DND-41 (cell line): ENCODE data around the gene SMURF1.

Experiments
- ATAC-seq: fragments of 200-7000 bp; cut with Tn5 transposase; 3 replicates; pipeline ENCODE4 v1.9.1; 2021; ENCODE audit warnings: low read depth; ENCODE audit not compliant: insufficient read depth
- DNase-seq: peaks from one replicate; pipeline ENCODE4 v3.0.0-alpha.2; 2020
- H2AFZ ChIP-seq: 2 replicates; pipeline ENCODE4 v1.6.0; 2012; ENCODE audit warnings: low read depth, low read length
- H3K27ac ChIP-seq: 2 replicates; pipeline ENCODE4 v1.5.1; 2012; ENCODE audit warnings: low read length, inconsistent platforms
- H3K27me3 ChIP-seq: fragments of 200-600 bp; sonication (generic); 2 replicates; pipeline ENCODE4 v1.6.0; 2012; ENCODE audit warnings: low read length, mild to moderate bottlenecking, inconsistent platforms; ENCODE audit not compliant: insufficient read depth, poor library complexity
- H3K36me3 ChIP-seq: 2 replicates; pipeline ENCODE4 v1.5.1; 2012; ENCODE audit warnings: low read length, inconsistent platforms; ENCODE audit not compliant: insufficient read depth
- H3K4me1 ChIP-seq: 2 replicates; pipeline ENCODE4 v1.5.1; 2012; ENCODE audit warnings: mild to moderate bottlenecking, low read length; ENCODE audit not compliant: insufficient read depth
- H3K4me2 ChIP-seq: 2 replicates; pipeline ENCODE4 v1.6.0; 2012; ENCODE audit warnings: mild to moderate bottlenecking, moderate library complexity, low read length, inconsistent platforms; ENCODE audit not compliant: insufficient read depth
- H3K4me3 ChIP-seq, 2 experiments: fragments of 200-600 bp in 1 of 2; shearing (Covaris generic) in 1 of 2; 2 replicates each; pipeline ENCODE4 v1.5.1; 2012 to 2016; ENCODE audit warnings: inconsistent platforms in 2 of 2, low read length in 2 of 2, mild to moderate bottlenecking in 2 of 2, low read depth in 1 of 2, moderate library complexity in 1 of 2
- H3K79me2 ChIP-seq: 2 replicates; pipeline ENCODE4 v1.6.0; 2012; ENCODE audit warnings: low read length, inconsistent platforms; ENCODE audit not compliant: insufficient read depth
- H3K9ac ChIP-seq: 2 replicates; pipeline ENCODE4 v1.6.0; 2012; ENCODE audit warnings: low read depth, mild to moderate bottlenecking, inconsistent platforms, low read length, moderate library complexity
- H3K9me3 ChIP-seq: 2 replicates; pipeline ENCODE4 v1.5.1; 2012; ENCODE audit warnings: low read length, moderate library complexity, mild to moderate bottlenecking, inconsistent platforms; ENCODE audit not compliant: insufficient read depth, severe bottlenecking
- H4K20me1 ChIP-seq: 2 replicates; pipeline ENCODE4 v1.6.0; 2012; ENCODE audit warnings: low read length; ENCODE audit not compliant: insufficient read depth
- EZH2 ChIP-seq: IDR thresholded peaks from 3 replicates; pipeline ENCODE4 v1.6.1; 2012; ENCODE audit warnings: borderline replicate concordance, low read depth, mild to moderate bottlenecking, moderate library complexity, low read length, inconsistent platforms; ENCODE audit not compliant: severe bottlenecking
- TF ChIP-seq, protein P1 (sequence below): IDR thresholded peaks from 2 replicates; pipeline ENCODE4 v1.5.1; 2012; ENCODE audit warnings: borderline replicate concordance, low read length, moderate library complexity, mild to moderate bottlenecking; ENCODE audit not compliant: poor library complexity, severe bottlenecking; ENCODE audit errors: extremely low read depth

The SMURF1 gene

GRCh38 chr7:99002148-99002826, 141.6 kb downstream of the SMURF1 start:
- no peak overlapping the region for H3K4me2 ChIP-seq
- no peaks in the 10 kb centered on the region for H3K9me3 ChIP-seq
- DNase-seq (no peak), ATAC-seq (peak; percentile 27; the same call in 1 of the 3 replicates)
- TF ChIP-seq EZH2: no peak
- TF ChIP-seq, protein P1, sequence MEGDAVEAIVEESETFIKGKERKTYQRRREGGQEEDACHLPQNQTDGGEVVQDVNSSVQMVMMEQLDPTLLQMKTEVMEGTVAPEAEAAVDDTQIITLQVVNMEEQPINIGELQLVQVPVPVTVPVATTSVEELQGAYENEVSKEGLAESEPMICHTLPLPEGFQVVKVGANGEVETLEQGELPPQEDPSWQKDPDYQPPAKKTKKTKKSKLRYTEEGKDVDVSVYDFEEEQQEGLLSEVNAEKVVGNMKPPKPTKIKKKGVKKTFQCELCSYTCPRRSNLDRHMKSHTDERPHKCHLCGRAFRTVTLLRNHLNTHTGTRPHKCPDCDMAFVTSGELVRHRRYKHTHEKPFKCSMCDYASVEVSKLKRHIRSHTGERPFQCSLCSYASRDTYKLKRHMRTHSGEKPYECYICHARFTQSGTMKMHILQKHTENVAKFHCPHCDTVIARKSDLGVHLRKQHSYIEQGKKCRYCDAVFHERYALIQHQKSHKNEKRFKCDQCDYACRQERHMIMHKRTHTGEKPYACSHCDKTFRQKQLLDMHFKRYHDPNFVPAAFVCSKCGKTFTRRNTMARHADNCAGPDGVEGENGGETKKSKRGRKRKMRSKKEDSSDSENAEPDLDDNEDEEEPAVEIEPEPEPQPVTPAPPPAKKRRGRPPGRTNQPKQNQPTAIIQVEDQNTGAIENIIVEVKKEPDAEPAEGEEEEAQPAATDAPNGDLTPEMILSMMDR: no peak
- peaks cover 8% of the 10 kb centered on the region; the same call in 1 of the 2 replicates for H4K20me1 ChIP-seq
- no peaks in the 10 kb centered on the region for H3K27me3 ChIP-seq
- no peaks in the 10 kb centered on the region for H3K79me2 ChIP-seq
- no peak overlapping the region for H3K9ac ChIP-seq
- no peaks in the 10 kb centered on the region for H3K4me1 ChIP-seq
- peaks cover 97% of the 10 kb centered on the region for H3K36me3 ChIP-seq
- H2AFZ ChIP-seq: no peak overlapping the region
- H3K4me3 ChIP-seq: no peak overlapping the region
- H3K27ac ChIP-seq: no peak overlapping the region

- Histone ChIP-seq H3K36me3 (peaks cover 95% of the 10 kb centered on the region), H3K9ac (no peak overlapping the region), H3K4me3 (no peak overlapping the region), H2AFZ (no peak overlapping the region), H3K27me3 (no peaks in the 10 kb centered on the region), H3K4me2 (no peak overlapping the region), H3K9me3 (no peaks in the 10 kb centered on the region), H4K20me1 (peaks cover 8% of the 10 kb centered on the region; the same call in 1 of the 2 replicates), H3K27ac (no peak overlapping the region), H3K4me1 (no peaks in the 10 kb centered on the region), H3K79me2 (no peaks in the 10 kb centered on the region)
- ATAC-seq (no peak), DNase-seq (no peak)
- TF ChIP-seq EZH2: no peak
- TF ChIP-seq, protein P1: no peak
Observed at GRCh38 chr7:99001482-99002147, 142.3 kb downstream of the SMURF1 start.

GRCh38 chr7:99000904-99001465, 142.9 kb downstream of the SMURF1 start:
- Histone ChIP-seq H3K79me2 (no peaks in the 10 kb centered on the region), H3K4me2 (no peak overlapping the region), H3K4me1 (no peaks in the 10 kb centered on the region), H3K27ac (no peak overlapping the region), H2AFZ (no peak overlapping the region), H4K20me1 (peaks cover 11% of the 10 kb centered on the region), H3K9ac (no peak overlapping the region), H3K36me3 (peaks cover 93% of the 10 kb centered on the region), H3K27me3 (no peaks in the 10 kb centered on the region), H3K9me3 (no peaks in the 10 kb centered on the region), H3K4me3 (no peak overlapping the region)
- TF ChIP-seq EZH2: no peak
- TF ChIP-seq, protein P1: no peak
- no peak for DNase-seq
- no peak for ATAC-seq
